IPS-18c (cell line): ENCODE data around the gene THSD4.

Source experiments
- H3K4me3 ChIP-seq: 2 replicates; pipeline ENCODE4 v1.7.0; 2013; ENCODE audit warnings: low read depth, mild to moderate bottlenecking, low read length, moderate library complexity; ENCODE audit not compliant: insufficient read depth
- H3K9me3 ChIP-seq: one replicate; pipeline ENCODE4 v1.6.1; 2013; ENCODE audit warnings: mild to moderate bottlenecking, low read length, moderate library complexity; ENCODE audit not compliant: control insufficient read depth, insufficient read depth

The THSD4 gene

DNA sequence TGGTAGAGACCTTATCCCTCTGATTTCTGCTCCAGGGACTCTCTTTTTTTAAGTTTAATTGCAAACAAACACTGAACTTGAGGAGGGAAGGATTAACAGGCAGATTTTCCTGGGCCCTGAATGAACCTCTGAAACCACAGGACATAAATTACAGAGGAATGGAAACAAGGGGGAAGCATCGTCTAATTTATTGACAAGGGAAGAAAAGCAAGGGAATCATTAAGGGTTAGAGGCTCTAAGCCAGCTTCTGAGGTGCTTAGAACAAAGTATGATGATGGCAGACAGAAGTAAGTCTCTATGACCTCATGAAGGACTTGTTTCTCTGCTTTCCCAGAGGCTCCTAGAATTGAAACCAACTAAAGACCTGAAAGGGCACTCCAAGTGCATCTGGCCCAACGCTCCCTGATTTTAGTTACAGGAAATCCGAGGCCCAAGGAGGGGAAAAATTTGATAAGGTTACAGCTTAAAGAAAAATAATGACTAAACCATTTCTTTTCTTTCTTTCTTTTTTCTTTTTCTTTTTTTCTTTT lies 450.4 kb downstream of the THSD4 start:
- Histone ChIP-seq H3K4me3 (no peak overlapping the region), H3K9me3 (no peaks in the 10 kb centered on the region)

- H3K4me3 ChIP-seq, result no peak overlapping the region
- H3K9me3 ChIP-seq, result no peaks in the 10 kb centered on the region
Measured at GRCh38 chr15:71566226-71566625, 451.0 kb downstream of the THSD4 start.

- Histone ChIP-seq H3K4me3 (no peak overlapping the region), H3K9me3 (no peaks in the 10 kb centered on the region)
Measured at GRCh38 chr15:71567173-71567572, 451.9 kb downstream of the THSD4 start.

GRCh38 chr15:71568227-71568626 lies 453.0 kb downstream of the THSD4 start:
- no peak overlapping the region for H3K4me3 ChIP-seq
- H3K9me3 ChIP-seq, result no peaks in the 10 kb centered on the region

- no peaks in the 10 kb centered on the region for H3K9me3 ChIP-seq
- no peak overlapping the region for H3K4me3 ChIP-seq
Measured at GRCh38 chr15:71570736-71571135, 455.5 kb downstream of the THSD4 start.

DNA sequence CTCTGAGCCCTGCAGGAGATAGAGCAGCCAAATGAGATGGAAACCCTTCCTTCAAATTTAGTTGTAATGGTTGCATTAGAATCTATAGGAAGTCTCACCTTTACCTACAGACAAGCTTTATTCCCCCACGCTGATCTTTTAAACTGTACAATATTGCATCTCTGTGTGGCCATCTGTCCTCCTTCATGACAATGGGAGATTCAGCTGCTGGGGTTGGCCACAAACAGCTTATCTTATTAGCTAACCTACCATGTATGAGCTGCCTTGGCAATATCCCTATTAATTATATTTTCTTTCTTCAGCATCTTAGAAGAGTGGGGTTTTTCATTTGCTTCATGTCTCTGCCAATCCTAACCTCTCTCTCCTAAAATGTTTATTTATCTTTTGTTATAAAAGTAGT lies 456.4 kb downstream of the THSD4 start:
- H3K4me3 ChIP-seq, result no peak overlapping the region
- H3K9me3 ChIP-seq, result no peaks in the 10 kb centered on the region

DNA sequence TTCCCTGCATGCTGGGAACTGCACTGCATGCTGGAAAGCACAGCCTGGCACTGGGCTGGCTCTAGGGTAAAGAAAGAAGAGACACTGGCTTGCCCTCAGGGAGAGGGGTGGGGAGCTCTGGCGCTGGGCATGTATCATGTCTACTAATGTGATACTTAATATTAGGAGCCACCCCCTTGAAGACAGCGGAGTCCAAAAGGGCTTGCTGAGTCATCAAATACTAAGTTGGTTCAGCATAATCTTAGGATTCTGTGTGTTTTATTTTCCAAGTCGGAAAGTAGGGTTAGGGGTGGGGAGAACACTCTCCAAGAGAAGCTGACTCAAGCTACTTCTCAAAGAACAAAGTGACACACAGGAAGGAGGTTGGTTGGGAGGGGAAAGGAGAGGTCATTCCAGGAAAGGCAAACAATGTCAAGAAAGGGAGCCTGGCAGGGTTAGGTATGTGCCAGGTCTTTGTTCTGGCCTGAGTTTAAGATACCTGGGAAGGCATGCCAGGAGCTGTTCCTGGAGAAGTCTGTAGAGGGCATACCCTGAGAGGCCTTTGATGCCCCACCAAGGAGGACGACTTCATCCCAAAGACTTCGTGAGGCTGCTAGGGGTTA lies 457.3 kb downstream of the THSD4 start:
- H3K4me3 ChIP-seq, result no peak overlapping the region
- no peaks in the 10 kb centered on the region for H3K9me3 ChIP-seq

DNA sequence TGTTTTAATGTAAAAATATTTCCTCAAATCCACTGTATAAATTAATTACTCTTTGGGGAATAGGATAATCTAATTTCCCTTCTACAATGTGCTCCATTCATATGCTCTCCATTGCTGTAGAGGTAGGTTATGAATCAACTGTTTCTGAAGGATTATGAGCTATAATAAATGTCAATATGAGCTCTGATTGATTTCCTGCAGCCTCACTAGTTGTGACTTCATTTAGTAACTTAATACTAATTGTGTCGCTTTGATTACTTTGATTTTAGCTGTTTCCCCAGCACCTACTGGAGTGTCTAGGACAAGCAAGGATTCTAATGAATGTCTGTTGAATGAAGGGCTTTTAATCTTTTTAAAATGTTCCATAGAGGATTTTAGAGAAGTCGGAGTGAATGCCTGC lies 458.3 kb downstream of the THSD4 start:
- H3K4me3 ChIP-seq, result no peak overlapping the region
- H3K9me3 ChIP-seq, result no peaks in the 10 kb centered on the region

DNA sequence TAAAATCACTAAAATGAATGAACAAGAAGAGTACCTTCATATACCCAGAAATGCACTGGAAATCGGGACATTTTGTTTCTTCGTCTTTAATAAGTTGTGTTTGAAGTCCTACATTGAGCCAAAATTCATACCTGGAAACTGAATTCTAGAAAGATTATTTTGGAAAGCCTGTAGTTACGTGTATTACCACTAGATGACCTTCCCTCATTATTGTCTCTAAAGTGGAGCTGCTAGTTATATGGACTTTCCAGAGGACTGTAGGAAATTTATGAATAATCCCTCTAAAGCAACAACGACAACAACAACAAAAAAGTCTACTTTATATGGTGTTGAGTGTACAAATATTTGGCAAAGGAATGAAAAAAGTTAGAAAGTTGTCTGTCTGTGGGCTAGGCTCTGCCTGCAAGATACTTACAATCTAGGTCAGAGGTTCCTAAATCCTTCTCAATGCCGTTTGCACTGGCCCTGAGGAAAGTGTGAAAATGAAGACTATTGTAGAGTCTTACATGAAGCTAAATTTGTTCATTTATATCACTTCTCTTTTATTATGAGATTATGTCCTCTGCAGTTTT lies 460.3 kb downstream of the THSD4 start:
- no peak overlapping the region for H3K4me3 ChIP-seq
- no peaks in the 10 kb centered on the region for H3K9me3 ChIP-seq

DNA sequence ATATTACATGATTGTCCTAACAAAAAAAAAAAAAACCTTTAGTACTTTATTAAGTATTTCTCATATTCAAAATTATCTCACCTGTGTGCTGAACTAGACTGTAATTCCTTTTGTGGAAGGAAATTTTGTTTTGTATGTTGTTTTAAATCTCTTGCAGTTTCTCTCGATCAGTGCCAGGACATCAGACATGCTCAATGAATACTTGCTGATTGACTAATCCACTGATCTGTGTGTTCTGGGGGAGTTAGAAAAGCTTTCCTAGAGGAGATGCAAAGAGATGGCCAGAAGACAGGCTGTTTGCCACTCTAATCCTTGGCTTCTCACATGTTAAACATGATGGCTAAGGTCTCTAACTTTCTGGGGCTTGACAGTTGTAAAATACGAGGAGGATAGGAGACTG lies 461.8 kb downstream of the THSD4 start:
- no peaks in the 10 kb centered on the region for H3K9me3 ChIP-seq
- no peak overlapping the region for H3K4me3 ChIP-seq

GRCh38 chr15:71581398-71581930 lies 466.2 kb downstream of the THSD4 start:
- no peak overlapping the region for H3K4me3 ChIP-seq
- H3K9me3 ChIP-seq, result no peaks in the 10 kb centered on the region

GRCh38 chr15:71585159-71585558 lies 469.9 kb downstream of the THSD4 start:
- no peaks in the 10 kb centered on the region for H3K9me3 ChIP-seq
- H3K4me3 ChIP-seq, result no peak overlapping the region

DNA sequence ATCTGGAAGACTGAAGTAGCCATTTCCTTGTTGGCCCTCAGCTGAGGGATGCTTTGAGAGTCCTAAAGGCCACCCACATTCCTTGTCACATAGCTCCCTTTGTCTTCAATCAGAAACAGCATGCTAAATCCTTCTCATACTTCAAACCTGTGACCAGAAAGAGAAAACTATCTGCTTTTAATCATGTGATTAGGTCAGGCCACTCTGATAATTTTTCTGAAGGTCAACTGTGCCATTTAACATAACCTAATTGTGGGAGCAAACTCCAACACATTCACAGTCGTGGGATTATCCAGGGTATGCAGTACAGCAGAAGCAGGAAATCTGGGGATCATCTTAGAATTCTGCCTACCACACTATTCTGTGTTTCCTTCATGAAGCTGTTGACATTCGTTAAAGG lies 471.2 kb downstream of the THSD4 start:
- Histone ChIP-seq H3K4me3 (no peak overlapping the region), H3K9me3 (no peaks in the 10 kb centered on the region)

- Histone ChIP-seq H3K9me3 (no peaks in the 10 kb centered on the region), H3K4me3 (no peak overlapping the region)
Measured at GRCh38 chr15:71588746-71589145, 473.5 kb downstream of the THSD4 start.

GRCh38 chr15:71591057-71591456 lies 475.8 kb downstream of the THSD4 start:
- no peak overlapping the region for H3K4me3 ChIP-seq
- H3K9me3 ChIP-seq, result no peaks in the 10 kb centered on the region

DNA sequence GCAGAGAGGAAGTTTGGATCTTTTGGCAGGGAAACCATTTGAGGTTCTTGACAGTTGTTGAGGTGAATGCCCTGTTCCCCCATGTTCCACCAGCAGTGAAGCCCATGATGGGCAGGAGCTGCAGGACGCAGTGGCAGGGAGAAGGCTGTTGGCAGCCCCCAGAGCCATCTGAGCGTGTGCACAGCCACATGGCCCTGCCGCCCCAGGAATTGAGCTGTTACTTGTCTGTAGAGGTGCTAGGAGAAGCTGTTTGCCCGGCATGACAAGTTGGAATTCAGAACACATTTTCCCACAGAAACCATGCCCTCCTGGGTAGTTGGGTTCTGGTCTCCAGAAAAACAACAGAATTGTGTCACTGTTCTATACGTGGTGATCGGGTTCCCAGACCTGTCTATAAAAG lies 476.9 kb downstream of the THSD4 start:
- no peak overlapping the region for H3K4me3 ChIP-seq
- no peaks in the 10 kb centered on the region for H3K9me3 ChIP-seq

DNA sequence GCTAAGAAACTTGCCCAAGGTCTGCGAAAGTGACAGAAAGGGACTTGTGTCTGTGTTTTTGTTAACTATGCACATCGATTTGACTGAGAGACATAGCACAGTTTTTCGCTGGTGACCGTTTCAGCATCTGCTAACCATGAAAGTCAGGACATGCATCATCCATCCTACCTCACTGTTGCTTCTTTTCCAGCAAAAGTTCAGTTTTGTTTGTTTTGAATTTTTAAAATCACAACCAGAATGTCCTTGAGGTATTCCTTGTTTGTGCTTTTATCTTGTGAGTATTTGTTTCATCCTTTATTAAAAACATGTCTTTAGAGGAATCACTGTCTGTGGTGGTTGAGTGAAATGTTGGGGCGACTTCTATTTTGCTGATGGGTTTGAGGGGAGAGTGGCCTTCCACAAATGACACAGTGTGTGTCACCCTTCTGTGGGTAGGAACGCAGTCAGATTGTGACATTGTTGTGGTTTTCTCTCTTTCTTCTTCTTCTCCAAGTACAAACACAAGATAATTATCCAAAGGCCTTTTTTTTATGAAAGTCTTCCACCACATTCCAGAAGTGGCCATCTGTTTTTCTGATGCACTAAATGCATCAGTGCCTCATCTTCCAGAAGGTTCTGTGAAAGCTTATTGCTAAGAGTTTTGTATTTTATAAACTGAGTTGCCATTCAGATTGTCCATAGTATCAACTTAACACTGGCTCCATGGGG lies 480.7 kb downstream of the THSD4 start:
- no peaks in the 10 kb centered on the region for H3K9me3 ChIP-seq

DNA sequence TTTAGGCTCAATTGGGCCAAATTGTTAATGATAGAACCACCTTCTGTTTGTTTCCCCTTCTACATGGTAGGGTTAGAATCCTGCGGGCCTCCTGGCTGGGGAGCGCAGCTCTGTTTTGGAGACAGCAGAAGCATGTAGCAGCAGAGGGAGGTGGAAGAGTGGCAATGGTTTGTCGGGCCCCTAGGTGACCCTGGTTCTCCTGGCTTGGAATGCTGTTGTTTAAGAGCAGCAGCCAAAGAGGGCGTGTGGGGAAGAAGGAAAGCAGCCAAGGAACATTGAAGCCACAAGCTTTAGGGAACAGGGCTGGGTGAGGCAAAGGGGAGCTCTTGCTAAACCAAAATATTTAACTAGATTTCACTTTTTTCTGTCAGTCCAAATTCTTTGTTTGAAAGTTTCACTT lies 481.4 kb downstream of the THSD4 start:
- Histone ChIP-seq H3K4me3 (no peak overlapping the region), H3K9me3 (no peaks in the 10 kb centered on the region)

More for the DNA sequence above, 480.7 kb downstream of the THSD4 start:
- H3K4me3 ChIP-seq, result no peak overlapping the region
